NK-92 treated with Interleukin-12 subunit alpha and Interleukin-12 subunit beta, amount 100 ng/mL, for 24 hours (cell line): ENCODE results near the gene FGF12.

Experiments used
- DNase-seq: peaks from one replicate; lab custom pipeline; 2025; lab: John Stamatoyannopoulos, UW

The FGF12 gene

GRCh38 chr3:192092388-192093005 is 634.8 kb downstream of the FGF12 start:
- DNase-seq: no peak

GRCh38 chr3:192091831-192092230 is 635.5 kb downstream of the FGF12 start:
- DNase-seq: no peak

- DNase-seq: no peak
Observed at GRCh38 chr3:192090586-192090985, 636.8 kb downstream of the FGF12 start.
